Loucy (cell line): ENCODE results near the gene JUP.

Source experiments
- CTCF ChIP-seq: fragments of 200-600 bp; sonication (generic); conservative IDR thresholded peaks from 2 replicates; pipeline ENCODE4 v1.5.1; 2014; ENCODE audit warnings: mild to moderate bottlenecking, antibody characterized with exemption, low read length
- EZH2phosphoT487 ChIP-seq: fragments of 200-600 bp; IDR thresholded peaks from 2 replicates; pipeline ENCODE4 v1.6.1; 2018; ENCODE audit warnings: antibody characterized with exemption, mild to moderate bottlenecking, moderate library complexity, borderline replicate concordance

GRCh38 chr17:41813152-41813680, 26.7 kb upstream of the JUP start:
- TF ChIP-seq CTCF (no peak), EZH2phosphoT487 (no peak)
